Amniotic stem cell (primary cell): Measurements from ENCODE around the gene RABGGTB.
"Not testable (repeated sequence)": the region's sequence is repeated elsewhere in the genome, so short reads cannot be mapped to it uniquely, and the experiment has no call there.

ENCODE experiments used
- DNase-seq: peaks from one replicate; lab custom pipeline; 2025; lab: John Stamatoyannopoulos, UW

RABGGTB gene

DNA sequence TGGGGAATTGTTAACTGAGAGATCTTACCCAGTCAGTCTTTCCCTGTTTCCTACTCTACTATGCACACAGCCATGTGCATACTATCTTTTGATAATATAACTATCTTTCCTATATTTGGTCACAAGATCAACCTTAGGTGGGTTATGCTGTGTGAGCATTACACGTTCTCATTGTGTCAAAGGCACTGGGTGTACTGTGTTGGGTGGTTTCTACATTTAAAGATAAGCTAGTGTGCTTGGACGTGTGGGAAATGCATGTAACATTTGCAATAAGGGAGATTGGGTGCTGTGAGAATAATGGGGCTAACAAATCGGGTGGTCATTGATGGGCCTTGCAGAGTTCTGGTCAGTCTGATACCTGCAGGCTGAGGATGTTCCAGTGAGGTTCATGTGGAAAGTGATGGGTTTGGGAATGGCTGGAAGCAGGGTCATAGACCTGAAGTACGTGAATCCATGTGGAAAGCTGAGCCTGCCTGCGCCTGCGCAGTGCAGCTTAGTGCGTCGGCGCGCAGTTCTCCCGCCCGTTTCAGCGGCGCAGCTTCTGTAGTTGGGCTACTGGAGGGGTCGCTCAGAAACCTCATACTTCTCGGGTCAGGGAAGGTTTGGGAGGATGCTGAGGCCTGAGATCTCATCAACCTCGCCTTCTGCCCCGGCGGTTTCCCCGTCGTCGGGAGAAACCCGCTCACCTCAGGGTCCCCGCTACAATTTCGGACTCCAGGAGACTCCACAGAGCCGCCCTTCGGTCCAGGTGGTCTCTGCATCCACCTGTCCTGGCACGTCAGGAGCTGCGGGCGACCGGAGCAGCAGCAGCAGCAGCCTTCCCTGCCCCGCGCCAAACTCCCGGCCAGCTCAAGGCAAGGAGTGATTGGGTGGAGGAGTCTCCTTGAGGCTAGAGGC, 10.6 kb downstream of the RABGGTB start, which contains the start of gene MSH4:
MSH4 (plus strand) TSS at position 507 of the 897 bp plus-strand sequence; CDS start at position 611, 104 bp downstream.
- no peak for DNase-seq

DNA sequence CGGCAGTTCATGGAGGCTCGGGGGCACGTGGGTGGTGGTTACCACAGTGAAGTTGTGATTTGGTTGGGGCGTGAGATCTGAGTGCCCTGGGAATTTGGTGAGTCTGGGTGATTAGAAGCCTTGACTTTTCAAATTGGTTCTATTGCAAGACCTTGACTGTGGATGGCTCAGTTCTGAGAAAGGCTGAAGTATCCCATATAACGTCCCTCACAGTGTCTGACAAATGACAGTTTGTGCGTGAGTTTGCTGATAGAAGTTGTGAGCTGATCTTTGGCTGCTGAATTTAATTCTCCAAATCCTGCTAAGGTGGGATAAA, 11.2 kb downstream of the RABGGTB start:
- DNase-seq = no peak

DNA sequence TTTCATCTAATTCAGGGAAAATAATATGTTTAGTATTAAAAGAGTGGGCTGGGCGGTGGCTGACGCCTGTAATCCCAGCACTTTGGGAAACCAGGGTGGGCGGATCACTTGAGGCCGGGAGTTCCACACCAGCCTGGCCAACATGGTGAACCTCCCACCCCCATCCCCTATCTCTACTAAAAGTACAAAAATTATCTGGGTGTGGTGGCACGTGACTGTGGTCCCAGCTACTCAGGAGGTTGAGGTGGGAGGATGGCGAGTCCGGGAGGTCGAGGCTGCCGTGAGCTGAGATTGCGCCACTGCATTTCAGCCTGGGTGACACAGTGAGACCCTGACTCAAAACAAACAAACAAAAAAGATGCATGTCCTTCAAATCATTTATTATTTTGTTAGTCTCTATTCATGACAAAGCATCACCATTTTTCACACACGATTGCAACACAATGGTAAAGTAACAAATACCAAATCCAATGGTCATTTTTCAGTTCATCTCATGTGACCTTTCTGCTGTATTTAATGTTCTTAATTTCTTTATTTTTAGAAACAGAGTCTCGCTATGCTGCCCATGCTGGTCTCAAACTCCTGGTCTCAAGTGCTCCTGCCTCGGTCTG, 11.7 kb downstream of the RABGGTB start:
- no peak for DNase-seq

DNA sequence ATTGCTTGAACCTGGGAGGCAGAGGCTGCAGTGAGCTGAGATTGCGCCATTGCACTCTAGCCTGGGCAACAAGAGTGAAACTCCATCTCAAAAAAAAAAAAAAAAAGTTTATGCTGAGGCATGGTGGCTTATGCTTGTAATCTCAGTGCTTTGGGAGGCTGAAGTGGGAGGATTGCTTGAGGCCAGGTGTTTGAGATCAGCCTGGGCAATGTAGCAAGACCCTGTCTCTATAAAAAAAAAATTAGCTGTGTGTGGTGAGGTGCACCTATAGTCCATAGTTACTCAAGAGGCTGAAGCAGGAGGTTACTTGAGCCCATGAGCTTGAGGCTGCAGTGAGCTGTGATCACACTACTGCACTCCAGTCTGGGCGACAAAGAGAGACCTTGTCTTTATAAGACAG, 15.4 kb downstream of the RABGGTB start:
- not testable (repeated sequence) for DNase-seq

DNA sequence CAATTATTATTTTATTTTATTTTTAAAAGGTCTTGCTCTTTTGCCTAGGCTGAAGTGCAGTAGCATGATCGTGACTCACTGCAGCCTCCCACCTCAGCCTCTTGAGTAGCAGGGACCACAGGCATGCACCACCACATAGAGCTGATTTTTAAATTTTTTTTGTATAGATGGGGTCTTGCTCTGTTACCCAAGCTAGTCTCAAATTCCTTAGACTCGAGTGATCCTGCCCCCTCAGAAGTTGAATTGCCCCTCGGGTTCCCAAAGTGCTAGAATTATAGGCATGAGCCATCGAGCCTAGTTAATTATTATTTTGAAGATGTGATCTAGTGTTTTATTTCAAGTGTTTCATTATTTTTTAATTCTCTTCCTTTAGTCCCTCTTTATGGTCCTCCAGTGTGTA, 22.9 kb downstream of the RABGGTB start:
- DNase-seq = no peak

DNA sequence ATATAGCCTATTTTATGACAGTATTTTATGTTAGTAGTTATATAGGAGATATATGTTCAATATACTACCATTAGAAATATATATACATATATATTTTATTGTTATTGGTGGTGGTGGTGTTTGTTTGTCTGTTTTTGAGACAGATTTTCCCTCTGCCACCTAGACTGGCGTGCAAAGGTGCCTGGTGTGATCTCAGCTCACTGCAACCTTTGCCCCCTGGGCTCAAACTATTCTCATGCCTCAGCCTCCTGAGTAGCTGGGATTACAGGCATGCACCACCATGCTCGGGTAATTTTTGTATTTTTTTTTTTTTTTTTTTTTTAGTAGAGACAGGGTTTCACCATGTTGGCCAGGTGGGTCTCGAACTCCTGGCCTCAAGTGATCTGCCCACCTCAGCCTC, 24.1 kb downstream of the RABGGTB start:
- not testable (repeated sequence) for DNase-seq

DNA sequence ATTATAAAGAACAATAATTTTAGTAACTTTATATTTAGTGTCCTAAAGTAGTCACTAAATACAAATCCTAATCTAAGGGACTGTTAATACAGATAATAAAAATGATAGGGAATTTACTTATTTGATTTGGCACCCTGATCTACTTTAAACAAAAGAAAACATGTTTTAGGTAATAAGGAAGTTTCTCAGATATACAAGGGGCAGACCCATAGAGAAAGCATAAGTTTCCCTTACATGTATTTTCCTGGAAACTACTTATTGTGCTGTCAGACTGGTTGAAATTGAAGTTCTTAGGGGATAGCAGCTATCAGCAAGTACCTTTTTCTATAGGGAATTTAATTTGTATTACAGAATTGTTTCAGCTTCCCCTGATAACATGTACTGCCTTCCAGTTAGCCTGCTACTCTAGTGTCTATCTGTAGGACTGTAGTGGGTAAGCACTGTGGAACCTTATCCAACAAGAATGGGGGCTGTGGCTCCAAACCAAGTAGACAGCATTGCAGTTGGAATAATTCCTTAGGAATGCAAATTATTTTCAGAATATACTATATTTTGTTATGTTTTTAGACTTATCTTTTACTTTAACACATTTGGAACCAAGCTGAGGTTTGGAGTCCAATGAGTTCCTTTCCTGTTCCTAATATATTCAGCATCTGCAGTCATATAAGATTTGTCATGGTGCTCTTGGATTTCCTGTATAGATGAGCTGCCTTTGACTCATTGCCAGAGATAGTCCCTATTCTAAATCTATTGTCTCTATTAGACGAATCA, 25.3 kb downstream of the RABGGTB start:
- DNase-seq = no peak

DNA sequence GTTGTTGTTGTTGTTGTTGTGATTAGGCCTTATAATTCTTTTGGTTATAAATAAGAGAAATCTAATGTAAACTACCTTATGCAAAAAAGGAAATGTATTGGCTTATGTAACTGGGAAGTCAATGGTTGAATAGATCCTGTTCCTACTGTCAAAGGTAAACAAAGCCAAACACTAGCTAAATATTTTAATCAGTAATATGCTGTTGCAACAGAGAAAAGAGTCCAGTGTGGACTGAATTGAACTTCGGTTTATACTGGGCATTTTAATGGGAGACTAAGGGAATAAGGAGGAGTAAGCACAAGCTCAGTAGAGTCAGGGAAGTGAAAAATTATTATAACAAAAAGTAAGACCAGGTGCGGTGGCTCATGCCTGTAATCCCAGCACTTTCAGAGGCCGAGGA, 26.0 kb downstream of the RABGGTB start:
- no peak for DNase-seq

DNA sequence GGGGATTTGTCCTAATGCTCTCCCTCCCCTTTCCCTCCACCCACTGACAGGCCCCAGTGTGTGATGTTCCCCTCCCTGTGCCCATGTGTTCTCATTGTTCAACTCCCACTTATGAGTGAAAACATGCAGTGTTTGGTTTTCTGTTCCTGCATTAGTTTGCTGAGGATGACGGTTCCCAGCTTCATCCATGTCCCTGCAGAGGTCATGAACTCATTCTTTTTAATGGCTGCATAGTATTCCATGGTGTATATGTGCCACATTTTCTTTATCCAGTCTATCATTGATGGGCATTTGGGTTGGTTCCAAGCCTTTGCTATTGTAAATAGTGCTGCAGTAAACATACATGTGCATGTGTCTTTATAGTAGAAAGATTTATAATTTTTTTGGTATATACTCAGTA, 37.5 kb downstream of the RABGGTB start:
- DNase-seq = not testable (repeated sequence)

DNA sequence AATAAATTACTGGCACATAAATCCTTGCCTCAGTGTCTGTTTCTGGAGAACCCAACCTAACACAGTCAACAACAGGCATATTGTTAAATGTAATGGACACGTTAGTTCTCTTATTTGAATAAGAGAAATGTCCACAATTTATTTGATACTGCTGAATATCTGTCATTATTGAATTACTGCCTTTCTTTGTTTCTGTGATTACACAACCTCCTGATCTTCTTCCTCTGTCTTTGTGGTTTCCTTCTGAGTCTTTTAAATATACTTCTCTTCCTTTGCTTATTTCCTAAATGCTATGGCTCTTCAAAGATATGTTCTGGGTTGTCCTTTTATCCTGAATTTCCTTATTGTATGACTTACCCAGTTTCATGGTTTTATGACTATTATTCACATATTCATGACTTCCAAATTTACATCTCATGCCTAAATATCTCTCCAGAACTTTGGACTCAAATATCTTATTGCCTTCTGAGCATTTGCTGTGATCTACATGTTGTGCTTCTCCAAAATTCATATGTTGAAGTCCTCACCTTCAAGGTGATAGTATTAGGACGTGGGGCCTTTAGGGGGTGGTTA, 50.6 kb downstream of the RABGGTB start:
- DNase-seq = no peak

DNA sequence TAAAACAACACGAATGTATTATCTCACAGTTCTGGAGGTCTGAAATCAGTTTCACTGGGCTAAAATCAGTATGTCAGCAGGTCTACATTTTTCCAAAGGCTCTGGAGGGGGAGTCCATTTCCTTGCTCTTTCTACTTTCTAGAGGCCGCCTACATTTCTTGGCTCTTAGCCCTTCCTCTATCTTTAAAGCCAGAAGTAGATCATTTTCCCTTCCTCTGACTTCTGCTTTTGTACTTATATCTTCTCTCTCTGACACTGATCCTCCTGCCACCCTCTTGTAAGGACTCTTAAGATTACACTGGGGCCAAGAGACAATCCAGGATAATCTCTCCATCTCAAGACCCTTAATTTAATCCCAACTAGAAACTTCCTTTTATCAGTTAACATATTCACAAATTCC, 52.0 kb downstream of the RABGGTB start:
- no peak for DNase-seq

DNA sequence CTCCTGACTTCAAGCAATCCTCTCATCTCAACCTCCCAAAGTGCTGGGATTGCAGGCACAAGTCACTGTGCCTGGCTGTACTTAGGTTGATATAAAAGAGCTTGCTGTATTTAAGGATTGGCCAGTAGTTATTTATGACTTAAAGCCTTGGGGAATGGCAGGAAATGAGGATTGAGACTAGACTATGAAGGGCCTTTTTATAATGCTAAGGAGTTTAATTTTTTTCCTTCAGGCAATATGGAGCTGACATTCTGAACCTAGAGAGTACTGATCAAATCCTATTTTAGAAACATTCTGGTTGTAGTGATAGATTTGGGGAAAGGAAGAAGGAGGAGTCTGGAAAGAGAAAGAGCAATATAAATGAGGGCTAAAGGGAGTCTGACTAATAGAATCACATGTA, 55.4 kb downstream of the RABGGTB start:
- no peak for DNase-seq
